Right lobe of liver (tissue), 6 donors: Measurements from ENCODE around the gene C16orf86. TPM values are rescaled to one million over a fixed set of nuclear protein-coding genes. Genes with fewer than 3 reads are reported as not detected.

Source experiments
- ATAC-seq, 4 donors: fragments of 200-7000 bp; cut with Tn5 transposase; one replicate each; pipeline ENCODE4 v1.9.1; 2020; ENCODE audit warnings: mild to moderate bottlenecking in 4 of 4, moderate library complexity in 4 of 4
- DNase-seq, 3 donors: peaks; one replicate each; pipeline ENCODE4 v3.0.0-alpha.2; 2020
- H3K27ac ChIP-seq, 3 donors: fragments of 200-600 bp; one replicate each; pipeline ENCODE4 v1.8.0; 2022
- H3K27me3 ChIP-seq, 2 donors: fragments of 200-600 bp; one replicate each; pipeline ENCODE4 v1.8.0; 2022
- H3K36me3 ChIP-seq, 4 donors: fragments of 200-600 bp; sonication (generic) in 1 of 4; one replicate each; pipeline versions ENCODE4 v1.5.1 to v1.8.0; 2017 to 2022; ENCODE audit warnings: control low read depth in 1 of 4
- H3K4me1 ChIP-seq, 4 donors: fragments of 200-600 bp; sonication (generic) in 1 of 4; one replicate each; pipeline versions ENCODE4 v1.5.1 to v1.8.0; 2017 to 2022; ENCODE audit warnings: control low read depth in 1 of 4
- H3K4me3 ChIP-seq, 3 donors: fragments of 200-600 bp; one replicate each; pipeline ENCODE4 v1.8.0; 2022
- H3K9me3 ChIP-seq, 4 donors: fragments of 200-600 bp; sonication (generic) in 1 of 4; one replicate each; pipeline versions ENCODE4 v1.5.1 to v1.8.0; 2017 to 2022; ENCODE audit warnings: control low read depth in 1 of 4
- POLR2A ChIP-seq: fragments of 450-650 bp; IDR thresholded peaks from one replicate; pipeline ENCODE4 v1.6.1; 2017; ENCODE audit warnings: antibody characterized with exemption, mild to moderate bottlenecking
- WGBS: methylation state at CpG from one replicate; pipeline ENCODE4 v1.1.6; 2018; ENCODE audit warnings: low coverage, low lambda C conversion rate; ENCODE audit not compliant: insufficient coverage; ENCODE audit errors: missing lambda C conversion rate; 5-methylcytosine and 5-hydroxymethylcytosine counted together
- intact Hi-C, 2 donors: fragments of 100-400 bp; cut with DNase I; formaldehyde crosslinking; loops; one replicate each; pipeline versions ENCODE4 v1.11.2 to v1.14.1; 2022
- total RNA-seq, 6 experiments: library from RNA; depleted of rRNA in 2 of 6; stranded (reverse); fragments of >200 nt in 2 of 6; fragmentation: NEBNext Ultra II Directional in 3 of 6; extraction: Animal tissue kit (Norgen Biotek cat#: 25700) in 3 of 6; gene quantifications; one replicate each; pipeline versions ENCODE4 v1.1.0 to v1.2.4, GENCODE V29; 2016 to 2023
- TF ChIP-seq, protein P1 (sequence below), 4 donors: fragments of 200-600 bp in 3 of 4; fragments of 450-650 bp in 1 of 4; IDR thresholded peaks; one replicate each; pipeline versions ENCODE4 v1.5.1 to v1.8.0; 2016 to 2022; ENCODE audit warnings: antibody characterized with exemption in 4 of 4, mild to moderate bottlenecking in 2 of 4
- donor health status: DM: no; HTN: yes; CAD: no.
- donor health status: DM: no; HTN: no; CAD: no.
- donor health status: DM: no; HTN: no; CAD: no.
- donor health status: DM: no; HTN: yes; CAD: no.
- donor health status: DM: no; HTN: yes; CAD: no.

The C16orf86 gene
- total RNA-seq, 6 experiments from 2014 or later: 1.4 to 4.3 (median 2.5) TPM

DNA sequence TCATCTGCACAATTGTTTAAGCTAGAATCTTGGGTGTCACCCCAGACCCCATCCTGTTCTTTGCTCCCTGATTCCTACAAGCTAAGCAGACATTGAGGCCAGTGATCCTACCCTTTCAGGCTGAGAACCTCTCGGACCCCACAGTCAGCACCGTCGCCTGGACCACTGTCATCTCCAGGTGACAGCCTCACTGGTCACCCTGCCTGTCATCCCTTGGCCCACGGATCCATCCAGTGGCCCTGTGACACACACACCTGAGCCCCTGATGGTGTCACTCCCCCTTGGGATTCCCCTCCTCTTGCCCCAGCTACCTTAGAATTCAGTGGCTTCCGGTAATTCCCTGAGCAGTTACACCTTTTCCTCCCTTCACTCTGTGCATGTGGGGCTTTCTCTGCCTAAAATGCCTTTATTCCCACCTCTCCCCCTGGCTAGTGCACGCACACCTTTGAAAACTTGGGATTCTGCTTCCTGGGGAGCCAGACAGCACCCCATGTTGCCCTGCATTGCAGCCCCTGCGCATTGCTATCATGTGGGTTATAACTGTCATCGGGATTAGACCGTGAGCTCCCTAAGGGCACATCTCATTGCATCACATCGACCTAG lies 3.0 kb downstream of the C16orf86 start:
- Histone ChIP-seq H3K9me3 (no peaks in the 10 kb centered on the region), H3K4me1 (peaks cover 0 to 52% (median 30%) of the 10 kb centered on the region in 4 donors), H3K27ac (no peak overlapping the region), H3K36me3 (no peaks in the 10 kb centered on the region), H3K4me3 (no peak overlapping the region), H3K27me3 (no peaks in the 10 kb centered on the region)
- TF ChIP-seq, protein P1, sequence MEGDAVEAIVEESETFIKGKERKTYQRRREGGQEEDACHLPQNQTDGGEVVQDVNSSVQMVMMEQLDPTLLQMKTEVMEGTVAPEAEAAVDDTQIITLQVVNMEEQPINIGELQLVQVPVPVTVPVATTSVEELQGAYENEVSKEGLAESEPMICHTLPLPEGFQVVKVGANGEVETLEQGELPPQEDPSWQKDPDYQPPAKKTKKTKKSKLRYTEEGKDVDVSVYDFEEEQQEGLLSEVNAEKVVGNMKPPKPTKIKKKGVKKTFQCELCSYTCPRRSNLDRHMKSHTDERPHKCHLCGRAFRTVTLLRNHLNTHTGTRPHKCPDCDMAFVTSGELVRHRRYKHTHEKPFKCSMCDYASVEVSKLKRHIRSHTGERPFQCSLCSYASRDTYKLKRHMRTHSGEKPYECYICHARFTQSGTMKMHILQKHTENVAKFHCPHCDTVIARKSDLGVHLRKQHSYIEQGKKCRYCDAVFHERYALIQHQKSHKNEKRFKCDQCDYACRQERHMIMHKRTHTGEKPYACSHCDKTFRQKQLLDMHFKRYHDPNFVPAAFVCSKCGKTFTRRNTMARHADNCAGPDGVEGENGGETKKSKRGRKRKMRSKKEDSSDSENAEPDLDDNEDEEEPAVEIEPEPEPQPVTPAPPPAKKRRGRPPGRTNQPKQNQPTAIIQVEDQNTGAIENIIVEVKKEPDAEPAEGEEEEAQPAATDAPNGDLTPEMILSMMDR (IDR thresholded peaks at IDR 0.05): no peak
- intact Hi-C loops: loop anchor here (10.0 kb wide), 2 partner anchors 55 to 135 kb away; partner anchors contain the start of genes RANBP10 (in 1 of the 2) and TSNAXIP1 (in 1 of the 2)
- no peak for ATAC-seq
- 81% methylated on average over 7 of the region's 10 CpGs for WGBS
- no peak for DNase-seq

DNA sequence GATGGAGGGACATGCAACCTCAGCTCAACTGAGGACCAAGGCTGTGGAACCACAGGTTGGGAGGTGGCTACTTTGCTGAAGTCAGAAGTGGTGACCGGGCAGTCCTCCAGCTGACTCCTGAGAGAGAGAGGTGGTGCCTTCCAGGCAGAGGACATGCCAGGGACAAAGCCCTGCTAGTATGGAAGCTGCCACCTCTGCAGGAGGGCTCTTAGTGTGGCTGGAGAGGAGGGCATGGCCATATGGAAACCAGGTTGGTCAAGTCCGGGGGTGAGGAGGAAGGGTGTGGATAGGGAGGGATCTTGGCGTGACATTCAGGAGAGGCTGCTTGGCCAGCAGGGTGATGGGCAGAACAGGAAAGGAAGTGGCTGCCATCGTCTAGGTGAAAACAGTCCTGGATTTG lies 5.7 kb downstream of the C16orf86 start:
- Histone ChIP-seq H3K4me1 (peaks cover 0 to 66% (median 40%) of the 10 kb centered on the region in 4 donors), H3K4me3 (no peak overlapping the region), H3K27me3 (no peaks in the 10 kb centered on the region), H3K36me3 (no peaks in the 10 kb centered on the region), H3K9me3 (no peaks in the 10 kb centered on the region), H3K27ac (peak overlapping the region in 2 of 3 donors; percentile 84 to 92)
- ATAC-seq (peak in 2 of 4 donors; percentile 8 to 17), DNase-seq (peak; percentile 80 to 81 (median 80))
- TF ChIP-seq, protein P1 (IDR thresholded peaks at IDR 0.05): no peak
- no peak for TF ChIP-seq POLR2A
- 8% methylated on average over 3 of the region's 4 CpGs for WGBS
- intact Hi-C loops: loop anchor here (10.0 kb wide), 2 partner anchors 52 to 132 kb away; partner anchors contain the start of genes RANBP10 (in 1 of the 2) and TSNAXIP1 (in 1 of the 2)

DNA sequence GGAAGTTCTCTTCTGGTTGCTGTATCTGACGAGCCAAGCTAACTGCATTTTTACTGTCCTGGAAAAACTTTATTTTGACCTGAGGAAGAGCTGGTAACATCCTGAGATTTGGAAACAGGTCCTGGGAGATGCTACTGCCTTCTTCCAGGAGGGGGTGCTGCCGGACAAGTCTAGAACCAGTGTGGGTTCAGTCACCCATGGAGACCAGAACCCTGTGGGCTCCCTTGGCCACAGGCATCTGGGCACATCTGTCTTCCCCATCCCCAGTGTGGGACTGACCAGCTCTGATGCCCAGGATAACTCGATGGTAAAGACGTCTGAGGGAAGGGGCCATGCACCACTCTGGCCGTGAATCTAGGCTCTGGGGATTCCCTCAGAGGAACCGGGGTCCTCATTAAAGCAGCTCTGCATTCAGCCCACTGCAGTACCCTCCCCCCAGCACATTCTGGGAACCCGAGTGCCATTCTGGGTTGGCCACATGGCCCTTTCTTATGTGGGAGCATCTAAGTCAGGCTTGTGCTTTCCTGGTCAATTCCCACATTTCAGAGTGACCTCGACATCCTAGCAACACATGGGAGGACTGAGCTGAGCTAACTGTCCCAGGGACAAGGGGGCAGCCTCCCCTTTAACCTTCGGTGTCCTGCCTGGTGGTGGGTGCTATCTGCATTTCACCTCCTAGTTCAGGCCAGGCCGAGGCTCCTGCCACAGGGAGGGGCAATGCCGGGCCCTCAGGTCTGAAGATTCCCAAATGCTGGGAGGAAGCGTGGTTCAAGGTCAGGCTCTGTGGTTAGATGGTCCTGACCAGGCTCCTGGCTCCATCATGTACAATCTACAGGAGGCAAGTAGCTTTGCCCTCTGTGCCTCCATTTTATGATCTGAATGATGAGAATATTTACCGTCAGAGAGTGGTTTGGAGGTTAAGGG lies 6.4 kb downstream of the C16orf86 start:
- TF ChIP-seq, protein P1 (IDR thresholded peaks at IDR 0.05): peak; percentile 73 to 84 (median 79)
- TF ChIP-seq POLR2A: no peak
- H3K27me3 ChIP-seq: no peaks in the 10 kb centered on the region
- no peaks in the 10 kb centered on the region for H3K9me3 ChIP-seq
- 21% methylated on average over 3 of the region's 13 CpGs for whole genome bisulfite sequencing
- ATAC-seq (peak; percentile 46 to 51 (median 49)), DNase-seq (peak; percentile 78 to 79 (median 78))
- H3K36me3 ChIP-seq: no peaks in the 10 kb centered on the region
- intact Hi-C loops: loop anchor here (10.0 kb wide), 2 partner anchors 52 to 132 kb away; partner anchors contain the start of genes RANBP10 (in 1 of the 2) and TSNAXIP1 (in 1 of the 2)
- peak overlapping the region; percentile 84 to 92 (median 86) for H3K27ac ChIP-seq
- H3K4me3 ChIP-seq: no peak overlapping the region
- H3K4me1 ChIP-seq: peaks cover 0 to 68% (median 35%) of the 10 kb centered on the region in 4 donors

- Histone ChIP-seq H3K27me3 (no peaks in the 10 kb centered on the region), H3K36me3 (no peaks in the 10 kb centered on the region), H3K9me3 (no peaks in the 10 kb centered on the region), H3K4me3 (no peak overlapping the region), H3K4me1 (peaks cover 0 to 64% (median 31%) of the 10 kb centered on the region in 4 donors), H3K27ac (peak overlapping the region; percentile 84 to 92 (median 86))
- WGBS: 14% methylated on average over 12 of the region's 21 CpGs
- peak; percentile 88 to 92 (median 90) for DNase-seq
- peak; percentile 54 to 80 (median 74) for ATAC-seq
- intact Hi-C loops: loop anchor here (10.0 kb wide), 2 partner anchors 51 to 131 kb away; partner anchors contain the start of genes RANBP10 (in 1 of the 2) and TSNAXIP1 (in 1 of the 2)
- TF ChIP-seq, protein P1 (IDR thresholded peaks at IDR 0.05): no peak
- no peak for TF ChIP-seq POLR2A
Measured at GRCh38 chr16:67673712-67674580, 7.3 kb downstream of the C16orf86 start.
